Dermis blood vessel endothelial cell (primary cell): ENCODE measurements around the gene HOXA11. TPM values are rescaled to one million over a fixed set of nuclear protein-coding genes. Genes with fewer than 3 reads are reported as not detected.
A peak's percentile ranks its signal among the peaks of the same experiment; 100 is the strongest.

Experiments
- DNase-seq: peaks from one replicate; pipeline ENCODE4 v3.0.0; 2010
- total RNA-seq: library from RNA; depleted of rRNA; stranded (reverse); fragments of >200 nt; gene quantifications from 2 replicates; pipeline ENCODE4 v1.2.3, GENCODE V29; 2014

The HOXA11 gene
- under 0.01 and 0.70 TPM in 2 replicates for total RNA-seq

GRCh38 chr7:27185013-27185853 lies at the start of gene HOXA11:
Gene HOXA11, minus strand, starts transcription at chr7:27185232. Its CDS starts 88 bp downstream, at chr7:27185144.
- DNase-seq, result peak; percentile 61

- DNase-seq, result no peak
These were observed 44.4 kb upstream of the HOXA11 start for GRCh38 chr7:27229448-27229847.

- no peak for DNase-seq
These were observed 40.2 kb upstream of the HOXA11 start for GRCh38 chr7:27224983-27225934.

GRCh38 chr7:27223941-27224575 lies 39.0 kb upstream of the HOXA11 start:
- DNase-seq, result no peak

GRCh38 chr7:27221201-27221797 lies 36.3 kb upstream of the HOXA11 start:
- DNase-seq, result no peak

- DNase-seq, result no peak
These were observed 35.5 kb upstream of the HOXA11 start for GRCh38 chr7:27220440-27220955.

- no peak for DNase-seq
These were observed 34.8 kb upstream of the HOXA11 start for GRCh38 chr7:27219821-27220220.

GRCh38 chr7:27217951-27218350 lies 32.9 kb upstream of the HOXA11 start:
- no peak for DNase-seq

- DNase-seq, result no peak
These were observed 30.3 kb upstream of the HOXA11 start for GRCh38 chr7:27215356-27215755.

GRCh38 chr7:27214239-27214950 lies 29.4 kb upstream of the HOXA11 start:
- no peak for DNase-seq

- no peak for DNase-seq
These were observed 28.6 kb upstream of the HOXA11 start for GRCh38 chr7:27213433-27214238.

- no peak for DNase-seq
These were observed 27.7 kb upstream of the HOXA11 start for GRCh38 chr7:27212497-27213432.

- DNase-seq, result no peak
These were observed 26.8 kb upstream of the HOXA11 start for GRCh38 chr7:27211764-27212204.

- DNase-seq, result no peak
These were observed 26.0 kb upstream of the HOXA11 start for GRCh38 chr7:27211084-27211446.

GRCh38 chr7:27210441-27211083 lies 25.5 kb upstream of the HOXA11 start:
- DNase-seq, result peak; percentile 71

- DNase-seq, result no peak
These were observed 25.0 kb upstream of the HOXA11 start for GRCh38 chr7:27209933-27210440.

GRCh38 chr7:27208998-27209397 lies 24.0 kb upstream of the HOXA11 start:
- no peak for DNase-seq

GRCh38 chr7:27207348-27207985 lies 22.4 kb upstream of the HOXA11 start:
- no peak for DNase-seq
